Coronary artery (tissue), 2 donors: ENCODE measurements around the gene MSS51.
"Not testable (repeated sequence)": the region's sequence is repeated elsewhere in the genome, so short reads cannot be mapped to it uniquely, and the experiment has no call there.

Source experiments
- DNase-seq: peaks from one replicate; pipeline ENCODE4 v3.0.0-alpha.2; 2017; ENCODE audit warnings: low spot score
- H3K27ac ChIP-seq, 2 donors: fragments of 200-600 bp; sonication (generic); one replicate each; pipeline ENCODE4 v1.5.1; 2016 to 2019
- H3K4me3 ChIP-seq: fragments of 200-600 bp; sonication (generic); 2 replicates; pipeline ENCODE4 v1.5.1; 2016; ENCODE audit warnings: mild to moderate bottlenecking, moderate library complexity
- TF ChIP-seq, protein P1 (sequence below): fragments of 200-600 bp; sonication (generic); IDR thresholded peaks from one replicate; pipeline ENCODE4 v1.5.1; 2019; ENCODE audit warnings: antibody characterized with exemption

Gene MSS51

DNA sequence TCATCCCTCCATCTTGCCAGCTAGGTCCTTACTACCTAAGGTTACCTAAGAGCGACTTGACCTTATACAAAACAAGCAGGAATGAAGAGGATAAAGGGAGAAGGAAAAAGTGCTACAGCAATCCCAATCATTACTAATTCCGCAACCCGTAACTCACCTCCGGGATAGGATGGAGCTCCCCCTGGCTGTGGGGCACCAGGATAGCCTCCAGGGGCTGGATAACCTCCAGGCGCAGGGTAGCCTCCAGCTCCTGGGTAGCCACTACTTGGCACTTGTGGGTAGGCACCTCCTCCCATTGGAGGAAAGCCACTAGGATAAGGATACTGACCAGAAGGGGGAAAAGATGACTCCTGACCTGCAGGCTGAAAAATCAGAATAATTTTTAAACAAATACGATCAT, 35.3 kb downstream of the MSS51 start:
- Histone ChIP-seq H3K27ac (no peak overlapping the region), H3K4me3 (no peak overlapping the region)
- TF ChIP-seq, protein P1, sequence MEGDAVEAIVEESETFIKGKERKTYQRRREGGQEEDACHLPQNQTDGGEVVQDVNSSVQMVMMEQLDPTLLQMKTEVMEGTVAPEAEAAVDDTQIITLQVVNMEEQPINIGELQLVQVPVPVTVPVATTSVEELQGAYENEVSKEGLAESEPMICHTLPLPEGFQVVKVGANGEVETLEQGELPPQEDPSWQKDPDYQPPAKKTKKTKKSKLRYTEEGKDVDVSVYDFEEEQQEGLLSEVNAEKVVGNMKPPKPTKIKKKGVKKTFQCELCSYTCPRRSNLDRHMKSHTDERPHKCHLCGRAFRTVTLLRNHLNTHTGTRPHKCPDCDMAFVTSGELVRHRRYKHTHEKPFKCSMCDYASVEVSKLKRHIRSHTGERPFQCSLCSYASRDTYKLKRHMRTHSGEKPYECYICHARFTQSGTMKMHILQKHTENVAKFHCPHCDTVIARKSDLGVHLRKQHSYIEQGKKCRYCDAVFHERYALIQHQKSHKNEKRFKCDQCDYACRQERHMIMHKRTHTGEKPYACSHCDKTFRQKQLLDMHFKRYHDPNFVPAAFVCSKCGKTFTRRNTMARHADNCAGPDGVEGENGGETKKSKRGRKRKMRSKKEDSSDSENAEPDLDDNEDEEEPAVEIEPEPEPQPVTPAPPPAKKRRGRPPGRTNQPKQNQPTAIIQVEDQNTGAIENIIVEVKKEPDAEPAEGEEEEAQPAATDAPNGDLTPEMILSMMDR, result no peak
- no peak for DNase-seq

DNA sequence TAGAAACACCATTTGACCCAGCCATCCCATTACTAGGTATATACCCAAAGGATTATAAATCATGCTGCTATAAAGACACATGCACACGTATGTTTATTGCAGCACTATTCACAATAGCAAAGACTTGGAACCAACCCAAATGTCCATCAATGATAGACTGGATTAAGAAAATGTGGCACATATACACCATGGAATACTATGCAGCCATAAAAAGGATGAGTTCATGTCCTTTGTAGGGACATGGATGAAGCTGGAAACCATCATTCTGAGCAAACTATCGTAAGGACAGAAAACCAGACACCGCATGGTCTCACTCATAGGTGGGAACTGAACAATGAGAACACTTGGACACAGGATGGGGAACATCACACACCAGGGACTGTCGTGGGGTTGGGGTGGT, 39.0 kb downstream of the MSS51 start:
- not testable (repeated sequence) for H3K27ac ChIP-seq, DNase-seq, H3K4me3 ChIP-seq

- Histone ChIP-seq H3K27ac (no peak overlapping the region), H3K4me3 (no peak overlapping the region)
- TF ChIP-seq, protein P1, result no peak
- no peak for DNase-seq
These were observed 45.1 kb downstream of the MSS51 start for GRCh38 chr10:73388228-73388627.

DNA sequence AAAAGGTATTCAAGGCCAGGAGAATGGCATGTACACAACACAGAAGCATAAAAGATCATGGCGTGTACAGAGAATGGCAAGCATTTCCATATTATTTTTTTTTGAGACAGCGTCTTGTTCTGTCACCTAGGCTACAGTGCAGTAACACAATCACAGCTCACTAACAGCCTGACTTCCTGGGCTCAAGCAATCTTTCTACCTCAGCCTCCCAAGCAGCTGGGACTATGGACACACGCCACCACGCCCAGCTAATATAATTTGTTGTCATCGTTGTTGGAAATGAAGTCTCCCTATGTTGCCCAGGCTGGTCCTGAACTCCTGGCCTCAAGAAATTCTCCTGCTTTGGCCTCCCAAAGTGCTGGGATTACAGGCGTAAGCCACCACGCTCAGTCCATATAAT, 46.8 kb downstream of the MSS51 start:
- Histone ChIP-seq H3K4me3 (no peak overlapping the region), H3K27ac (no peak overlapping the region)
- no peak for DNase-seq
- TF ChIP-seq, protein P1, result no peak

DNA sequence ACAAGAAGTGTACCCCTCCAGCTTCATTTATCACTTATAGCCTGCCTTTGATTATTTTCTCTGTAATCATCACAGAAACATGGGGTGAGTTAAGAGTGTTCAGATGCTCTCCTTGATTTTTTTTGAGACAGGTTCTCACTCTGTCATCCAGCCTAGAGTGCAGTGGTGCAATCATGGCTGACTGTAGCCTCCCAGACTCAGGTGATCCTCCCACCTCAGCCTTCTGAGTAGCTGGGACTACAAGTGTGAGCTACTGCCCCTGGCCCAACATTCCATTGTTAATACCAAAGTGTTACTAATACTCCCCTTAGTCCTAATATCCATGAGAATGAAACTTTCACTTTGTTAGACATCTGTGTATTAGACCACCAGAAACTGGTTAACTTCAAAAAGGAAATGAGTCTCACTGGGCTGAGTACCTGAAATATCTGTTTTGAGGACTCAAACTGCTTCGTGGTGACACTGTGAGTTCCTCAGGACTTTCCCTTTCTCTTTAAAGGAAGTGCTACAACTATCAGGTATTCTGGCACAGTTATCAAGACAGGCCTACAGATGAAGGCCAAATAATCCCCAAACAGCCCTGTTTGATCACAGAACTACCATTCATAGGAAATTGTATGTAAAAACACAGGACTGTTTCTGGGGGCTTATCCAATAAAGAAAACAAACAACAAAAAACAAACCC, 54.2 kb downstream of the MSS51 start:
- TF ChIP-seq, protein P1, result no peak
- Histone ChIP-seq H3K27ac (no peak overlapping the region), H3K4me3 (no peak overlapping the region)
- no peak for DNase-seq

DNA sequence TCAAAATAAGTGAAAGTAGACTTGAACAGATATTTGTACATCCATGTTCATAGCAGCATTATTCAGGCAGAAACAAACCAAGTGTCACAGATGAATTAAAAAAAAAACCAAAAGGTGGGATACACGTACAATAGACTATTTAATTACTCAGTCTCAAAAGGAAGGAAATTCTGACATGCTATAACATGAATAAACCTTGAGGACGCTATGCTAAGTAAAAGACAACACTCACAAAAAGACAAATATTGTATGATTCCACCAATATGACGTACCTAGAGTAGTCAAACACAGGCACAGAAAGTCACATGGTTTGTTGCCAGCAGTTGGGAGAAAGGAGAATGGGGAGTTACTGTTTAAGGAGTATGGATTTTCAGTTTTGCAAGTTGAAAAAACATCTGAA, 56.7 kb downstream of the MSS51 start:
- TF ChIP-seq, protein P1, result no peak

More for the DNA sequence above, 56.7 kb downstream of the MSS51 start:
- H3K4me3 ChIP-seq, result no peak overlapping the region
- DNase-seq, result no peak
- no peak overlapping the region for H3K27ac ChIP-seq
